ENCODE data around the gene PAX8.
A peak's percentile ranks its signal among the peaks of the same experiment; 100 is the strongest.

PAX8 gene

GRCh38 chr2:113201496-113202304, 77.0 kb downstream of the PAX8 start:
- DNase-seq, result no peak

- no peak for DNase-seq
These were observed 77.8 kb downstream of the PAX8 start for GRCh38 chr2:113200736-113201490.

GRCh38 chr2:113200236-113200635, 78.5 kb downstream of the PAX8 start:
- no peak for DNase-seq

- DNase-seq, result peak; percentile 84
These were observed 79.7 kb downstream of the PAX8 start for GRCh38 chr2:113198790-113199612.

GRCh38 chr2:113198048-113198789, 80.5 kb downstream of the PAX8 start:
- DNase-seq, result no peak

DNA sequence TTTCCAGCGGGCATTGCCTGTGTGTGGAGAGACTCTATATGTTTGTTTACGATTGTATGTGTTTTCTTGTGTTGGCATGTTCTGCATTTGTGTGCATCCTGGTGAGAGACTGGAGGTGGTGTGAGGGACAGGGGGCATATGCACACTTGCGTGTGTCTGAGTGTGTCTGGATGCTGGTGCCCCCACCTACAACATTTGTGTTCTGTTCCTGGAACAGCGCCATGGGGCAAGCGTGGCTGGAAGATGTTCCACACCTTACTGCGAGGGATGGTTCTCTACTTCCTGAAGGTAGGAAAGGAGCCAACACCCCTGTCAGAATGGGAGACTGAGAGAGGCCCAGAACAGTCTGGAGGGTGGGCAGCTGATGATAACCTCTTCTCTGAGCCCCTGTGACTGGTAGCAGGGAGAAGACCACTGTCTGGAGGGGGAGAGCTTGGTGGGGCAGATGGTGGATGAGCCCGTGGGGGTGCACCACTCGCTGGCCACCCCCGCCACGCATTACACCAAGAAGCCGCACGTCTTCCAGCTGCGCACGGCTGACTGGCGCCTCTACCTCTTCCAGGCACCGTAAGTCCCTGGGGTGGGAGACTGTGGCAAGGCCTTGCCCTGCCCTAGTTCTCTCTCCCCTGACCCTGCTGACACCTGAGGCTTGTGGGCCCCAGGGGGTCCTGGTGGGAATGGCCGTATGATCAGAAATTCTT, 81.2 kb downstream of the PAX8 start:
- no peak for DNase-seq

DNA sequence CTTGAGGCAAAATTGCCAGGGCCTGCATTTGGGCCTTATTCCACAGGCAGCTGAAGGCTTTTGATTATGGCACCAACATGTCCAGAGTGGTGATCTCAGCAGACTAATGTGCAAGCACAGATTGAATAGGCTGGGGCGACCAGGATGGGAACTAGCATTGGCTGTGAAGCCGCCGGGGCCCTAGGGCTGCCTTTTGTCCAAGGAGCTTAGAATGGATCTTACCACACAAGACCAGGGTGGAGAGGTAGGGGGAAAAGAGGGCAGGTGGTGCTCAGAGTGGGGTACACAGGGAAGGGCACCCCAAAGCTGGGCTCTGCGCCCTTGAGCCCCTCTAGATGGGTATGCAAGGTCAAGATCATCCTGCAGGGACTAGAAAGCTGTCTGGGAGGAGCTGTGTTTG, 81.9 kb downstream of the PAX8 start:
- no peak for DNase-seq

DNA sequence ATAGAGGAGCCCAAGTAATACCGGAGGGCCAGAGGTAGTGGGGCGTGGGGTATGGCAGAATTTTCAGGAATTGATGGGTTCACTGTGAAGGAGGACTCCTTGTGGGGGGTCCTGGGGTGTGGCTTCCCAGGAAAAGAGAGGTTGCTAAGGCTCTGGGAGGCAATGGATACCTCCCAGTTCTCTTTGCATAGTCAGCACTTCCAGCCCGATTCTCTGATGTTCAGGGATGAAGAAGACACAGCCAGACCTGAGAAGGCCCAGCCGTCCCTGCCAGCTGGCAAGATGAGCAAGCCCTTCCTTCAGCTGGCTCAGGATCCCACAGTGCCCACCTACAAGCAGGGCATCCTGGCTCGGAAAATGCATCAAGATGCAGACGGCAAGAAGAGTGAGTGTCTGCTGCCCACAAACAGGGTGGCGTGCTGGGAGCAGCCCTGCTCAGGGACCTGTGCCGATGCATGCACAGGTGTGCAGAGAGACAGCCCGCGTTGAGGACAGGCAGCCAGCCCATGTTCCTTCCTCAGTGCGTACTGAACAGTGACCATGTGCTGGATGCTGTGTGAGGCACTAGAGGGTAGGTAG, 82.7 kb downstream of the PAX8 start:
- DNase-seq, result no peak

- no peak for DNase-seq
These were observed 86.1 kb downstream of the PAX8 start for GRCh38 chr2:113192459-113193100.

GRCh38 chr2:113190871-113191270, 87.8 kb downstream of the PAX8 start:
- no peak for DNase-seq

- no peak for DNase-seq
These were observed 91.0 kb downstream of the PAX8 start for GRCh38 chr2:113187771-113188170.

GRCh38 chr2:113186433-113186796, 92.3 kb downstream of the PAX8 start:
- DNase-seq, result no peak

DNA sequence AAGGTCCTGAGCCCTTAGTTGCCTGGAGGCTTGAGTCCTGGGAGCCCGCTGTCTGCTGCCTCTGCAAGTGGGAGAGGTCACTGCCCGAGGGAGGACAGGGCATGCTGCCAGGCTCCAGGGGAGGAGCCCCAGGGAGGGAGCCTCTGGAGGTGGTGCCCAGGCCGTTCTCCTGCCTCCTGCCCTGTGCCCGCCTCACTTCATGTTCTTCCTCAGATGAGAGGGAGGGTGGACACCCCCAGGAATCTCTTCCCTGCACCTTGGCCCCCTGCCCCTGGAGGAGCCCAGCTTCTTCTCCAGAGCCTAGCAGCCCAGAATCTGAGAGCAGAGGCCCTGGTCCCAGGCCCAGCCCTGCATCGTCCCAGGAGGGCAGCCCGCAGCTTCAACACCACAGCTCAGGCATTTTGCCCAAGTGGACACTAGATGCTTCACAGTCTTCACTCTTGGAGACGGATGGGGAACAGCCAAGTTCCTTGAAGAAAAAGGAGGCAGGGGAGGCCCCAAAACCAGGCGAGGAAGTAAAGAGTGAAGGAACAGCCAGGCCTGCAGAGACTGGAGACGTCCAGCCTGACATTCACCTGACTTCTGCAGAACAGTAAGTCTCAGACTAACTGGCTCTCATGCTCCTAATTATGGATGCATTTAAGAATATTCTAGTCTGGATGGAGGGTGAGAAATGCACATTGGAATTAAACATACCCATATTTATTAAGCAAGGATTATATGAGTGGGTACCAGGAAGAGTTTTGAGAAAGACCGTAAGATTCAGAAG, 92.9 kb downstream of the PAX8 start:
- no peak for DNase-seq

DNA sequence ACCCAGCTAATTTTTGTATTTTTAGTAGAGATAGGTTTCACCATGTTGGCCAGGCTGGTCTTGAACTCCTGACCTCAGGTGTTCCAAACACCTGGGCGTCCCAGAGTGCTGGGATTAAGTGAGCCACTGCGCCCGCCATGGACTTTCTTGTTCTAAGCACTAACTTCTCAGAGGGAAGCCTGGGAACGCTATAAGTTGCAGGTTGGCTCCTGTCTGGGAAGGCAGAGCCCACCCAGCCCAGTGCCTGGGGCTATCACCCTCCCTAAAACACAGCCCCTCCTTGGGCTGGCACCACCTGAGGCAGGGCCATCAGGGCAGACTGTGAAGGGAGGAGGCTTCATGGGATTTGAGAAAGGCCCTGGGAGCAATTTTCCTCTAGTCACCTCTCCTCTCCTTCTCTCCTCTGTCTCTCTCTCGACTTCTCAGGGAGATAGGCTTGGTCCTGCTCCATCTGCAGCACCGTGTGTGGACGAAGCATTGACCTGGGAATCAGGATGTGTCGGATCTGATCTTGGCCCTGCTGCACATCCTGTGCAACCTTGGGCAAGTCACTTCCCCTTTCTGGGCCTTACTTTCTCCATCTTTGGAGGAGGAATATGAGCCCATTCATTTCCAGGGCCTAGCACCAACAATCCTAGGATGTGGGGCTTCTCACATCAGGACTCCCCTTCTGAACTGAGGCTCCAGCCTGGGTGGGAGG, 94.0 kb downstream of the PAX8 start:
- no peak for DNase-seq

DNA sequence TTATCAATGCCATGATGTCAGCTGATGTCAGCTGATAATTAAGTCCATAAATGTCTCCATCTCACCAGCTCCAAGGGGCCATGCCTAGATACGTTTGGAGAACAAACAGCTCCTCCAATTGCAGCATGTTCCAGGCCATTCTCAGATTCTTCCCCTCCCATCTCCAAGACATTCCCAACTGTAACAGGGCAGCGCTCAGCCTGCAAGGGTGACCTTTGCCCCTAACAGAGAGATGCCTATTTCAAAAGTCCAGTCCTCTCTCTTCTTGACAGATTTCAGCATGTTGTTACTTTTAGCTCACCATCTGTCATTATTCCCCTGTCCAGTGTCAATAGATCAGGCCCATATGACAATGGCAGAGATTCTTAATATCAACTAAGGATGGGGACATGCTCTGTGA, 95.0 kb downstream of the PAX8 start:
- DNase-seq, result no peak

GRCh38 chr2:113183264-113183663, 95.5 kb downstream of the PAX8 start:
- no peak for DNase-seq

DNA sequence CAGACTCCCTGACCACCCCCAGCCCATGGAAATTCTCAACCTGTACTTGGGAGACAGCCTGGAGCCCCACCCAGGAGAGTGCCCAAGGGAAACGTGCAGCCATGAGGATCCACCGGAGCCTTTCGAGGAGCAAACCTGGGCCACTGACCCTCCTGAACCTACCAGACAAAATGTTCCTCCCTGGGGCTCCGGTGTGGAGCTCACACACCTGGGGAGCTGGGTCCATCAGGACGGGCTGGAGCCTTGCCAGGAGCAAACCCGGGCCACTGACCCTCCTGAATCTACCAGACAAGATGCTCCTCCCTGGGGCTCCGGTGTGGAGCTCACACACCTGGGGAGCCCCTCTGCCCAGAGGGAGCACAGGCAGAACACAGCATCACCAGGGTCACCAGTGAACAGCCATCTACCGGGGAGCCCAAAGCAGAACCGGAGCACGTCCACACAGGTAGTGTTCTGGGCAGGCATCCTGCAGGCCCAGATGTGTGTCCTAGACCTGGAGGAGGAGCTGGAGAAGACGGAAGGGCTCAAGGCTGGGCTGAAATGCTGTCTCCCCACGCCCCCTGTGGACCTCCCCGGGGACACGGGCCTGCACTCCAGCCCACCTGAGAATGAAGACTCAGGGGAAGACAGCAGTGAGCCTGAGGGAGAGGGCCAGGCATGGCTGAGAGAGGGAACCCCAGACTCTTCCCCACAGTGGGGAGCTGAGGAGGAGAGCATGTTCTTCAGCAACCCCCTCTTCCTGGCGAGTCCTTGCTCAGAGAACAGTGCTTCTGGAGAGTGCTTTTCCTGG, 96.1 kb downstream of the PAX8 start:
- no peak for DNase-seq

DNA sequence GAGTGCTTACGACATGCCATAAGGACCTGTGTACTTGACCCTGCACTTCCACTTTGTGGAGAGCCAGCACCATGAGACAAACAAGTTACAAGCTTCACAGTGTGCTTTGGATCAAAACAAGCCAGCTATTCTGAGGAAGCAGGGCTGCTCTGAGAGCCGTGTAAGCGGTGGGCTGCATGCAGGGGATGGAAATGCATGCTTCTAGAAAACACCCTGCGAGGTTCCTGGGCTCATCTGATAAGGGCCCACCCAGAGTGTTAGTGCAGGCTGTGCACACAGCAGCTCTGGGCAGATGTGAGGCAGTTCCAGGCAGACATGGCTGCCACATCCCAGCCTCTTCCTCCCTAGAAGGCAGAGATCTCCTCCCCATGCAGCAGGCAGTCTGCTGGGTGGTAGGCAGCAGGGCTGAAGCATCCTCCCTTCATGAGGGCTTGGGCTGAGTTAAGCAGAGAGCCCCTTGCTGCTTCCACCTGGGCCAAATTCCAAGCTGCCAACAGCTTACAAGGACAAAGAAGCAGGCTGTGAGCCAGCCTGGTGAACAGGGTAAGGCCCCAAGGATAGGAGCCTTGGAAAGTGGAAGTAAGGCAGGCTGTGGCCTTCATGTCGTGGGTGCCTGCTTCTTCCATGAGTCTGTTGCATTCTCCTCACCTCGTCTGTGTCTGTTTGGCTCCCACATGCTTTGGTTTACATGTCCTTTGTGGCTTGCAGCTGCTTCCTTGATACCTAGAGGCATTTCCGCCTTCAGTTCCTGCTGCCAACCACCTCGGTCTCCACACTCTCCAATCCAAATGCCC, 97.3 kb downstream of the PAX8 start:
- no peak for DNase-seq
